ENCODE measurements around the gene TBC1D14. TPM values are rescaled to one million over a fixed set of nuclear protein-coding genes. Genes with fewer than 3 reads are reported as not detected.

The TBC1D14 gene
- total RNA-seq, 1 donor from 2014 or later, result 43.3 TPM

GRCh38 chr4:6885953-6886557 is 23.6 kb upstream of the TBC1D14 start:
- peak overlapping the region; percentile 29 for H3K4me3 ChIP-seq (ENCODE audit: low read depth, low read length)
- DNase-seq (ENCODE audit: low read depth), result peak; percentile 79
- peak; percentile 65 for TF ChIP-seq CTCF (conservative IDR thresholded peaks at IDR 0.05; ENCODE audit: low read depth, low read length)

- no peak overlapping the region for H3K4me3 ChIP-seq (ENCODE audit: low read depth, low read length)
- no peak for TF ChIP-seq CTCF (conservative IDR thresholded peaks at IDR 0.05; ENCODE audit: low read depth, low read length)
- DNase-seq (ENCODE audit: low read depth), result no peak
These were observed 22.7 kb upstream of the TBC1D14 start for GRCh38 chr4:6886886-6887285.

- H3K4me3 ChIP-seq (ENCODE audit: low read depth, low read length), result no peak overlapping the region
- no peak for DNase-seq (ENCODE audit: low read depth)
- TF ChIP-seq CTCF (conservative IDR thresholded peaks at IDR 0.05; ENCODE audit: low read depth, low read length), result no peak
These were observed 21.8 kb upstream of the TBC1D14 start for GRCh38 chr4:6887591-6888371.

GRCh38 chr4:6888506-6889071 is 21.0 kb upstream of the TBC1D14 start:
- no peak for TF ChIP-seq CTCF (conservative IDR thresholded peaks at IDR 0.05; ENCODE audit: low read depth, low read length)
- H3K4me3 ChIP-seq (ENCODE audit: low read depth, low read length), result no peak overlapping the region
- no peak for DNase-seq (ENCODE audit: low read depth)

GRCh38 chr4:6889101-6889735 is 20.4 kb upstream of the TBC1D14 start:
- DNase-seq (ENCODE audit: low read depth), result no peak
- no peak for TF ChIP-seq CTCF (conservative IDR thresholded peaks at IDR 0.05; ENCODE audit: low read depth, low read length)
- no peak overlapping the region for H3K4me3 ChIP-seq (ENCODE audit: low read depth, low read length)

GRCh38 chr4:6889736-6890324 is 19.8 kb upstream of the TBC1D14 start:
- no peak overlapping the region for H3K4me3 ChIP-seq (ENCODE audit: low read depth, low read length)
- no peak for TF ChIP-seq CTCF (conservative IDR thresholded peaks at IDR 0.05; ENCODE audit: low read depth, low read length)
- DNase-seq (ENCODE audit: low read depth), result no peak

All from epithelial cell of proximal tubule (primary cell).